A673 (cell line): ENCODE results near the gene PABPC5. TPM values are rescaled to one million over a fixed set of nuclear protein-coding genes. Genes with fewer than 3 reads are reported as not detected.

Experiments
- BruUV-seq: library from RNA; stranded (reverse); fragments of 400-500 nt; replicated peaks from 2 replicates; lab custom pipeline; 2021; lab: Mats Ljungman, UMichigan
- CTCF ChIA-PET: fragments of 300-600 bp; sonication (Branson Sonifier 250); formaldehyde crosslinking; loops from one replicate; lab custom pipeline; 2022; ENCODE audit warnings: antibody characterized with exemption; lab: Charles Lee
- POLR2A ChIA-PET: fragments of 300-600 bp; sonication (Branson Sonifier 250); formaldehyde crosslinking; loops from one replicate; lab custom pipeline; 2022; ENCODE audit warnings: antibody characterized with exemption; ENCODE audit not compliant: low non-redundant PET; lab: Charles Lee
- DNase-seq: peaks from one replicate; pipeline ENCODE4 v3.0.0-alpha.2; 2015; ENCODE audit warnings: low spot score
- H3K27ac ChIP-seq: fragments of 200-600 bp; sonication (generic); 2 replicates; pipeline ENCODE4 v1.5.1; 2016; ENCODE audit warnings: mixed run types, low read depth, mild to moderate bottlenecking, mixed read lengths, antibody characterized with exemption, low read length; ENCODE audit not compliant: poor library complexity, severe bottlenecking
- H3K27me3 ChIP-seq: fragments of 200-600 bp; sonication (generic); replicated peaks from 2 replicates; pipeline ENCODE4 v1.6.1; 2017; ENCODE audit warnings: mixed run types, low read depth, mild to moderate bottlenecking, mixed read lengths, antibody characterized with exemption, low read length; ENCODE audit not compliant: insufficient read depth, poor library complexity
- H3K36me3 ChIP-seq: fragments of 200-600 bp; sonication (generic); 2 replicates; pipeline ENCODE4 v1.6.1; 2016; ENCODE audit warnings: mixed run types, mild to moderate bottlenecking, mixed read lengths, antibody characterized with exemption, low read length; ENCODE audit not compliant: insufficient read depth, poor library complexity, severe bottlenecking
- H3K4me1 ChIP-seq: fragments of 200-600 bp; sonication (generic); 2 replicates; pipeline ENCODE4 v1.6.1; 2017; ENCODE audit warnings: mixed run types, mild to moderate bottlenecking, mixed read lengths, antibody characterized with exemption, low read length; ENCODE audit not compliant: insufficient read depth, poor library complexity, severe bottlenecking
- H3K4me3 ChIP-seq: fragments of 200-600 bp; sonication (generic); 2 replicates; pipeline ENCODE4 v1.5.1; 2016; ENCODE audit warnings: low read depth, mixed run types, mild to moderate bottlenecking, mixed read lengths, low read length; ENCODE audit not compliant: poor library complexity, severe bottlenecking
- H3K9me3 ChIP-seq: fragments of 200-600 bp; sonication (generic); 2 replicates; pipeline ENCODE4 v1.6.1; 2016; ENCODE audit warnings: mixed run types, low read depth, mild to moderate bottlenecking, mixed read lengths, antibody characterized with exemption, low read length; ENCODE audit not compliant: poor library complexity, severe bottlenecking
- EZH2 ChIP-seq: fragments of 200-600 bp; sonication (generic); IDR thresholded peaks from 2 replicates; pipeline ENCODE4 v1.6.1; 2017; ENCODE audit warnings: borderline replicate concordance, low read depth, mild to moderate bottlenecking, mixed read lengths, antibody characterized with exemption, low read length; ENCODE audit not compliant: poor library complexity, severe bottlenecking
- intact Hi-C: fragments of 100-400 bp; cut with micrococcal nuclease; formaldehyde crosslinking; loops from one replicate; pipeline ENCODE4 v1.10.0; 2022; ENCODE audit not compliant: unreplicated experiment
- total RNA-seq: library from RNA; stranded (reverse); gene quantifications from 2 replicates; pipeline ENCODE4 v1.2.3, GENCODE V29; 2021
- TF ChIP-seq, protein P1 (sequence below): fragments of 300-800, 200-600 bp; sonication (generic); conservative IDR thresholded peaks from 2 replicates; pipeline ENCODE4 v1.5.1; 2017; ENCODE audit warnings: low read depth, mild to moderate bottlenecking, antibody characterized with exemption, low read length, moderate library complexity, mixed read lengths

Gene PABPC5
- total RNA-seq, 1 experiment from 2014 or later: not detected

- POLR2A ChIA-PET: no interaction called here
- no peak overlapping the region for H3K27ac ChIP-seq
- no peaks in the 10 kb centered on the region for H3K9me3 ChIP-seq
- BruUV-seq: no TSS peak
- no peak overlapping the region for H3K4me3 ChIP-seq
- TF ChIP-seq, protein P1, sequence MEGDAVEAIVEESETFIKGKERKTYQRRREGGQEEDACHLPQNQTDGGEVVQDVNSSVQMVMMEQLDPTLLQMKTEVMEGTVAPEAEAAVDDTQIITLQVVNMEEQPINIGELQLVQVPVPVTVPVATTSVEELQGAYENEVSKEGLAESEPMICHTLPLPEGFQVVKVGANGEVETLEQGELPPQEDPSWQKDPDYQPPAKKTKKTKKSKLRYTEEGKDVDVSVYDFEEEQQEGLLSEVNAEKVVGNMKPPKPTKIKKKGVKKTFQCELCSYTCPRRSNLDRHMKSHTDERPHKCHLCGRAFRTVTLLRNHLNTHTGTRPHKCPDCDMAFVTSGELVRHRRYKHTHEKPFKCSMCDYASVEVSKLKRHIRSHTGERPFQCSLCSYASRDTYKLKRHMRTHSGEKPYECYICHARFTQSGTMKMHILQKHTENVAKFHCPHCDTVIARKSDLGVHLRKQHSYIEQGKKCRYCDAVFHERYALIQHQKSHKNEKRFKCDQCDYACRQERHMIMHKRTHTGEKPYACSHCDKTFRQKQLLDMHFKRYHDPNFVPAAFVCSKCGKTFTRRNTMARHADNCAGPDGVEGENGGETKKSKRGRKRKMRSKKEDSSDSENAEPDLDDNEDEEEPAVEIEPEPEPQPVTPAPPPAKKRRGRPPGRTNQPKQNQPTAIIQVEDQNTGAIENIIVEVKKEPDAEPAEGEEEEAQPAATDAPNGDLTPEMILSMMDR: no peak
- TF ChIP-seq EZH2: no peak
- H3K27me3 ChIP-seq: peaks cover 23% of the 10 kb centered on the region
- H3K4me1 ChIP-seq: no peaks in the 10 kb centered on the region
- DNase-seq: no peak
- CTCF ChIA-PET: no interaction called here
- no peaks in the 10 kb centered on the region for H3K36me3 ChIP-seq
- intact Hi-C loops: loop anchor here (10.0 kb wide), 1 partner anchor 61 kb away; no protein-coding TSS in a partner anchor
Observed at GRCh38 chrX:91435395-91435794, 756 bp downstream of the PABPC5 start.
